Measurements from ENCODE around the gene DYSF.

DYSF gene

GRCh38 chr2:71718686-71719085, 265.3 kb downstream of the DYSF start:
- H4K20me1 ChIP-seq (ENCODE audit: control insufficient read depth, insufficient read depth, low read depth, low read length) = no peaks in the 10 kb centered on the region

GRCh38 chr2:71719520-71720282, 266.3 kb downstream of the DYSF start:
- no peak overlapping the region for H3K4me3 ChIP-seq (ENCODE audit: low read length)
- H3K9me3 ChIP-seq (ENCODE audit: control insufficient read depth, insufficient read depth, low read length) = peaks cover 1% of the 10 kb centered on the region; the same call in 1 of the 2 replicates
- no peaks in the 10 kb centered on the region for H3K4me1 ChIP-seq (ENCODE audit: control insufficient read depth, low read length)

More at GRCh38 chr2:71718686-71719085, 265.3 kb downstream of the DYSF start:
- Histone ChIP-seq H3K79me2 (ENCODE audit: control insufficient read depth, low read length) (no peaks in the 10 kb centered on the region), H3K4me1 (ENCODE audit: control insufficient read depth, low read length) (no peaks in the 10 kb centered on the region), H3K36me3 (ENCODE audit: control insufficient read depth, low read length) (no peaks in the 10 kb centered on the region), H3K27ac (ENCODE audit: low read depth, low read length) (no peak overlapping the region), H3F3A (ENCODE audit: control insufficient read depth, insufficient read depth) (no peaks in the 10 kb centered on the region), H3K27me3 (ENCODE audit: control insufficient read depth, low read length) (no peaks in the 10 kb centered on the region), H3K4me3 (ENCODE audit: low read length) (no peak overlapping the region), H3K4me2 (ENCODE audit: low read length) (no peak overlapping the region), H3K9me2 (replicated peaks; ENCODE audit: control insufficient read depth, low read length) (no peaks in the 10 kb centered on the region), H3K9me3 (ENCODE audit: control insufficient read depth, insufficient read depth, low read length) (no peaks in the 10 kb centered on the region; the same call in 1 of the 2 replicates)
- TF ChIP-seq EZH2phosphoT487 (IDR thresholded peaks at IDR 0.05; ENCODE audit: borderline replicate concordance, low read length) (no peak), CTCF (IDR thresholded peaks at IDR 0.05; ENCODE audit: low read depth, low read length, poor library complexity, severe bottlenecking) (no peak)

GRCh38 chr2:71720283-71720560, 266.9 kb downstream of the DYSF start:
- no peaks in the 10 kb centered on the region for H3K27me3 ChIP-seq (ENCODE audit: control insufficient read depth, low read length)
- H3F3A ChIP-seq (ENCODE audit: control insufficient read depth, insufficient read depth) = no peaks in the 10 kb centered on the region
- no peaks in the 10 kb centered on the region for H3K4me1 ChIP-seq (ENCODE audit: control insufficient read depth, low read length)
- no peaks in the 10 kb centered on the region for H4K20me1 ChIP-seq (ENCODE audit: control insufficient read depth, insufficient read depth, low read depth, low read length)
- H3K9me2 ChIP-seq (replicated peaks; ENCODE audit: control insufficient read depth, low read length) = no peaks in the 10 kb centered on the region
- TF ChIP-seq CTCF (IDR thresholded peaks at IDR 0.05; ENCODE audit: low read depth, low read length, poor library complexity, severe bottlenecking) (no peak), EZH2phosphoT487 (IDR thresholded peaks at IDR 0.05; ENCODE audit: borderline replicate concordance, low read length) (no peak)
- H3K4me3 ChIP-seq (ENCODE audit: low read length) = no peak overlapping the region
- H3K4me2 ChIP-seq (ENCODE audit: low read length) = no peak overlapping the region
- peaks cover 6% of the 10 kb centered on the region for H3K9me3 ChIP-seq (ENCODE audit: control insufficient read depth, insufficient read depth, low read length)
- H3K79me2 ChIP-seq (ENCODE audit: control insufficient read depth, low read length) = no peaks in the 10 kb centered on the region
- no peaks in the 10 kb centered on the region for H3K36me3 ChIP-seq (ENCODE audit: control insufficient read depth, low read length)
- no peak overlapping the region for H3K27ac ChIP-seq (ENCODE audit: low read depth, low read length)

More at GRCh38 chr2:71719520-71720282, 266.3 kb downstream of the DYSF start:
- Histone ChIP-seq H3K79me2 (ENCODE audit: control insufficient read depth, low read length) (no peaks in the 10 kb centered on the region), H3K9me2 (replicated peaks; ENCODE audit: control insufficient read depth, low read length) (no peaks in the 10 kb centered on the region), H3K36me3 (ENCODE audit: control insufficient read depth, low read length) (no peaks in the 10 kb centered on the region), H3K4me2 (ENCODE audit: low read length) (no peak overlapping the region), H3F3A (ENCODE audit: control insufficient read depth, insufficient read depth) (no peaks in the 10 kb centered on the region), H4K20me1 (ENCODE audit: control insufficient read depth, insufficient read depth, low read depth, low read length) (no peaks in the 10 kb centered on the region), H3K27ac (ENCODE audit: low read depth, low read length) (no peak overlapping the region), H3K27me3 (ENCODE audit: control insufficient read depth, low read length) (no peaks in the 10 kb centered on the region)
- TF ChIP-seq CTCF (IDR thresholded peaks at IDR 0.05; ENCODE audit: low read depth, low read length, poor library complexity, severe bottlenecking) = no peak
- TF ChIP-seq EZH2phosphoT487 (IDR thresholded peaks at IDR 0.05; ENCODE audit: borderline replicate concordance, low read length) = no peak
